Fibroblast of pulmonary artery (primary cell): ENCODE results near the gene NPFF.

Experiments
- DNase-seq: peaks from one replicate; pipeline ENCODE4 v3.0.0-alpha.2; 2010; ENCODE audit warnings: low read depth
- H3K4me3 ChIP-seq: replicated peaks from 2 replicates; pipeline ENCODE4 v1.5.1; 2011; ENCODE audit warnings: low read depth, mild to moderate bottlenecking, control low read depth, low read length, moderate library complexity
- CTCF ChIP-seq: IDR thresholded peaks from 2 replicates; pipeline ENCODE4 v1.5.1; 2011; ENCODE audit warnings: mild to moderate bottlenecking, control low read depth, low read length, inconsistent platforms; ENCODE audit errors: missing control alignments

NPFF gene

DNA sequence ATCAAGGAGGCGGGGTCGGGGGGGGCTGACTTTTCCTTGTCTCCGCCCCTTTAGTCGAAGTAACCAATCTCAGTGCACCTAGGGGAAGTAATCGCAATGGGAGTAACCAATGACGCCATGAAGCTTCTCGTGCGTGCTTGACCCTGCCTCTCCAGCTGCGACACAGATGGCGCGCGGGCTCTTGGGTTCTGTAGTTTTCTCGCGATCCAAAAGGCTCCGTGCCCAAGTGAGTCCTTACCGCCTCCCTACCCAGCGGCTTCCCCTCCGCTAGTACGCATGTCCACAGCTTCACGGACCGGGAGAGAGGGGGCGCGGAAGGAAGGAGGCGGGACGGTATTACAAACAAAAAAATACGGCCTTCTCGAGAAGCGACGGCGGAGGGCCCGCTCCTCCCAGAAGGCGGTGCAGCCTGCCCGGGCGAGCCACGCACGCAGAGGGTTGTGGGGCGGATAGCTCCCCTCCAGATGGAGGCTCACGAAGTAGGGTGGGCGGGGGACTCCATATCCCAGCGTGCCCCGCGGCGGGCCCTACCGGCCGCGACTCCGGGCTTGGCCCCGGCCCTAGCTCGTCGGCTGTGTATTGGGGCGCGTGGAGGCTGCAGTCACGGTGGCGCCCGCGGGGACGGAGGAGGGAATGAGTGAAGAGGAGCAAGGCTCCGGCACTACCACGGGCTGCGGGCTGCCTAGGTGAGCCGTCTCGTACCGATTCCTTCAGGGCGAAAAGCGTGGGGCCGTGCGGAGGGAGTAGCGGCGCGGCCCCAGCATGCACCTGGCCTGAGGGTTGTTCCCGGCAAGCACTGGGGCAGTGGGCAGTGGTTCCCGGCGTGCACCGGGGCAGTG, 6.3 kb downstream of the NPFF start, which contains the start of gene TARBP2:
TARBP2 (plus strand) TSS at position 508 of the 839 bp plus-strand sequence; CDS start at position 634, 126 bp downstream.
- DNase-seq = peak; percentile 100
- no peak for TF ChIP-seq CTCF
- peak within 1 kb of the TSS; percentile 66 for H3K4me3 ChIP-seq

GRCh38 chr12:53500142-53500775, 7.0 kb downstream of the NPFF start:
- H3K4me3 ChIP-seq = peak overlapping the region; percentile 66
- no peak for TF ChIP-seq CTCF
- DNase-seq = peak; percentile 93

DNA sequence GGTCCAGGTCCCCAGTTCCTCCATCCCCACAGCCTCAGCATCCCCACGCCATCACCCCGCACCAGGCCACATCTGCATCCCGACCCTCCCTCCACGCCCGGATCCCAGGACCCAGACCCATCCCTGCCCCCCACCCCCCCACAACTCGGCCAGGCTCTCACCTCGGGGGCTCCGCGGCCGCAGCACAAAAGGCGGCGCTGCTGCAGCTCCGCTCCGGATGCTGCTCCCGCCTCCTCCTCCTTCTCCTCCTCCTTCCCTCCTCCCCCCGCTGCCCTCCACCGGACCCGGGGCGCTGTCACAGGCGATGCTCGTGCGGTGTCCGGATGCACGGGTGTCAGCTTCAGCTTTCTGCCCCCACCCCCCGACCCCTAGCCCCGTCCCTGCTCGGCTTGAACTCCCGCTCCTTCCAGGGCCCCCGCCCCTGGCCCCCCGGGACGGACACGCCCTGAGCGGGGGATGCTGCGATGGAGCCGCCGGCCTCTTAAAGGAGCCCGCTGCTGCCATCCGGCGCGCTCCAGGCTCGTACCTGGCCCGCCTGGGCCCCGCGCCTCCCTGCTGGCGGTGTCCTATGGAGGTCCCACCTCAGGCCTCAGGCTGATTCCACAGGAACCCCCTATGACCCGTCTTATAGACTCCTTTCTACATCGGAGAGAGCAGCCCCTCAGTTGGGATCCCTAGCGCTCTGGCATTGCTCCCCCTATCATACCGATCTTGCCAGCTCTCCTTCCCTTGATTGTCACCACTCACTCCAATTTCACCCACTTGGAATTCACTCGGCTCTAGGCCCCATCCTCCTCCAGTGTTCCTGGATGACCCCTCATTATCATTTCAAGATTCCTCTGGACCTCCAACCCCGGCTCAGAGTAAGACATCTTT, 7.8 kb downstream of the NPFF start, which contains the start of gene MAP3K12:
MAP3K12 (minus strand) TSS at position 193 of the 876 bp plus-strand sequence. CDS start 12,067 bp downstream, outside the sequence.
- H3K4me3 ChIP-seq = peak within 1 kb of the TSS; percentile 66
- TF ChIP-seq CTCF = no peak
- DNase-seq = peak; percentile 75

DNA sequence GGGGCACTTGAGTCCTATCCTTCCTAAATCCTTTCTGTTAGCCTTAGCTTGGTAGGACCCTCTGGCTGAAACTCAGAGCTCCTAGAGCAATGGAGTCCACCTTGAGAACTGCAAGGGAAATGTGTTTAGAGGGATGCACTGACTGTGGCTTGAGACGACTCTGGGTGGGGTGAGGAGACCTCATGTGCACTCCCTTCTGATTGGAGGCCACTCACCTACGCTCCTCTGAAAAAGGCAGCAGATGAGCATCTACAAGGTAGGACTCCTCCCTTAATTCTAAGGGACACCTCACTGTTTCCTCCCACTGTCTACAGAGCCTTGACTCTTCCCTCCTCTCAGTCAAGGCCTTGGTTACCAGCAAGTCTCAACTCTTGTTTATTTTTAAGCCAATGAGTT, 9.1 kb downstream of the NPFF start:
- peak overlapping the region; percentile 66 for H3K4me3 ChIP-seq
- DNase-seq = no peak
- TF ChIP-seq CTCF = no peak

DNA sequence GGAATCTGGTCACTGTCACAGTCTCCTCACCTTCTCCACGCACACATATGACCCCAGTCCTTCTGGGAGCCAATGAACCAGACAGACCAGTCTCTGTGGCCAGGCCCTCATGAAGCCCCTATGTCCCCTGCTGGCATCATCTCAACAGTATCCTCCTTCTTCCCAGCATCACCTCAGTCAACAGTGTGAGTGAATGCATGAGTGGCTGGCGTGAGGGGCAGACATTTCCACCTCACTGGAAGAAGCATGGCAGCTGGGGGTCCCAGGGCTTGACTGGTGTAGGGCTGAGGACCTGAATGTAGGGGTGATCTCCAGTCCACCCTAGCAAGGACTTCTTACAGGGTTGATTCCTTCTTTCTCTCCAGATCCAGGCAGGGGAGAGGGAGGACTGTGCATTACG, 9.8 kb downstream of the NPFF start:
- no peak for DNase-seq
- no peak for TF ChIP-seq CTCF
- H3K4me3 ChIP-seq = no peak overlapping the region

DNA sequence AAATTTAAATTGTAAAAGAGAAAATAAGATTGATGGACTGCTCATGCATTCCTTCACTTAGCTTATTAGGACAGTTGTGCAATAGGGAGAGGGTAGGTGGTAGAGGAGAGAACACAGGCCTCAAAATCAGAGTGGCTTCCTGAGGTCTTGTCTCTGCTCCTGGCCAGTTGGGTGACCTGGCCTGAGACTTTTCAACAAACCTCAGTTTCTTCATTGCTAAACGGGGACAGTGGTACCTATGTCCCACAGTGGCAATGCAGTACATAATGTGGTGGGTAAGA, 10.6 kb downstream of the NPFF start:
- no peak for TF ChIP-seq CTCF
- peak overlapping the region; percentile 36 for H3K4me3 ChIP-seq

More for the DNA sequence above, 10.6 kb downstream of the NPFF start:
- no peak for DNase-seq
